GM12878 (cell line): ENCODE data around the gene FBXO21. TPM values are rescaled to one million over a fixed set of nuclear protein-coding genes. Genes with fewer than 3 reads are reported as not detected.

Source experiments
- ATF3 ChIP-seq: IDR thresholded peaks from 2 replicates; pipeline ENCODE4 v1.6.1; 2011; ENCODE audit warnings: low read depth, mild to moderate bottlenecking, low read length, moderate library complexity, borderline replicate concordance; ENCODE audit errors: extremely low read depth
- BCL11A ChIP-seq: IDR thresholded peaks from 2 replicates; pipeline ENCODE4 v1.6.1; 2011; ENCODE audit warnings: low read depth, low read length
- CHD1 ChIP-seq: IDR thresholded peaks from 2 replicates; pipeline ENCODE4 v1.6.1; 2012; ENCODE audit warnings: low read depth, low read length, improper control_type of control experiment
- CREM ChIP-seq: IDR thresholded peaks from 2 replicates; pipeline ENCODE4 v1.6.1; 2014; ENCODE audit warnings: antibody characterized with exemption, low read depth
- CTCF ChIP-seq, 3 experiments: IDR thresholded peaks in 2 of 3; conservative IDR thresholded peaks in 1 of 3; 2 replicates each; pipeline ENCODE4 v1.5.1; 2011; ENCODE audit warnings: low read depth in 3 of 3, low read length in 3 of 3, mild to moderate bottlenecking in 3 of 3, control low read depth in 2 of 3, moderate library complexity in 2 of 3, inconsistent platforms in 1 of 3, mixed read lengths in 1 of 3; ENCODE audit not compliant: control insufficient read depth in 2 of 3, insufficient read depth in 1 of 3; ENCODE audit errors: extremely low read depth in 1 of 3
- FOXM1 ChIP-seq: IDR thresholded peaks from 2 replicates; pipeline ENCODE4 v1.6.1; 2012; ENCODE audit warnings: low read depth, mild to moderate bottlenecking, inconsistent platforms, low read length, moderate library complexity
- GATAD2B ChIP-seq: fragments of 450-650 bp; conservative IDR thresholded peaks from 2 replicates; pipeline ENCODE4 v1.6.1; 2017; ENCODE audit warnings: low read depth, mild to moderate bottlenecking, moderate library complexity
- IRF4 ChIP-seq: IDR thresholded peaks from 2 replicates; pipeline ENCODE4 v1.6.1; 2011; ENCODE audit warnings: low read depth, low read length
- JUNB ChIP-seq: IDR thresholded peaks from 2 replicates; pipeline ENCODE4 v1.6.1; 2016; ENCODE audit warnings: antibody characterized with exemption, mild to moderate bottlenecking
- JUND ChIP-seq: IDR thresholded peaks from 2 replicates; pipeline ENCODE4 v1.6.1; 2012; ENCODE audit warnings: low read depth, mild to moderate bottlenecking, low read length, improper control_type of control experiment, moderate library complexity
- NFIC ChIP-seq: IDR thresholded peaks from 2 replicates; pipeline ENCODE4 v1.6.1; 2012; ENCODE audit warnings: low read depth, mild to moderate bottlenecking, inconsistent platforms, low read length, moderate library complexity
- NFXL1 ChIP-seq: fragments of 450-650 bp; IDR thresholded peaks from 2 replicates; pipeline ENCODE4 v1.6.1; 2017; ENCODE audit warnings: antibody characterized with exemption, mild to moderate bottlenecking, borderline replicate concordance
- NR2C2 ChIP-seq: IDR thresholded peaks from 2 replicates; pipeline ENCODE4 v1.6.1; 2011; ENCODE audit warnings: borderline replicate concordance, low read depth; ENCODE audit not compliant: control insufficient read depth, insufficient read length
- PAX5 ChIP-seq: IDR thresholded peaks from 2 replicates; pipeline ENCODE4 v1.6.1; 2011; ENCODE audit warnings: low read depth, low read length, borderline replicate concordance
- POLR2AphosphoS2 ChIP-seq: IDR thresholded peaks from 2 replicates; pipeline ENCODE4 v1.6.1; 2011; ENCODE audit warnings: low read depth, mild to moderate bottlenecking, low read length, improper control_type of control experiment, moderate library complexity
- POU2F2 ChIP-seq: IDR thresholded peaks from 3 replicates; pipeline ENCODE4 v1.6.1; 2011; ENCODE audit warnings: low read depth, mild to moderate bottlenecking, low read length, borderline replicate concordance
- RAD21 ChIP-seq: IDR thresholded peaks from 2 replicates; pipeline ENCODE4 v1.6.1; 2011; ENCODE audit warnings: mild to moderate bottlenecking, low read depth, low read length, moderate library complexity; ENCODE audit not compliant: insufficient read depth
- RCOR1 ChIP-seq: conservative IDR thresholded peaks from 2 replicates; pipeline ENCODE4 v1.6.1; 2012; ENCODE audit warnings: low read depth, low read length, improper control_type of control experiment
- REST ChIP-seq: IDR thresholded peaks from 2 replicates; pipeline ENCODE4 v1.6.1; 2012; ENCODE audit warnings: mild to moderate bottlenecking, low read depth, low read length
- SUZ12 ChIP-seq: fragments of 200-600 bp; sonication (generic); IDR thresholded peaks from one replicate; pipeline ENCODE4 v1.6.1; 2018; ENCODE audit warnings: antibody characterized with exemption, mild to moderate bottlenecking; ENCODE audit not compliant: unreplicated experiment
- TCF12 ChIP-seq: IDR thresholded peaks from 2 replicates; pipeline ENCODE4 v1.6.1; 2011; ENCODE audit warnings: low read depth, mild to moderate bottlenecking, low read length
- ZBED1 ChIP-seq: IDR thresholded peaks from 2 replicates; pipeline ENCODE4 v1.6.1; 2016; ENCODE audit warnings: borderline replicate concordance
- ZNF384 ChIP-seq: IDR thresholded peaks from 2 replicates; pipeline ENCODE4 v1.6.1; 2012; ENCODE audit warnings: low read depth, mild to moderate bottlenecking, low read length, improper control_type of control experiment, borderline replicate concordance
- polyA plus RNA-seq, 11 experiments: library from polyadenylated mRNA; depleted of rRNA in 4 of 11; unstranded in 6 of 11; stranded (reverse) in 5 of 11; fragments of >200 nt; fragmentation: Nextera tagmentation in 4 of 11; fragmentation: Illumina TruSeq in 1 of 11; extraction: Ambion mirVana in 4 of 11; extraction: Trizol in 1 of 11; gene quantifications; 1 replicate in 1 of 11; 2 replicates in 10 of 11; pipeline versions ENCODE4 v1.2.1 to v1.2.3, GENCODE V29; 2011 to 2016; ENCODE audit warnings: inconsistent platforms in 2 of 11, missing spikeins in 2 of 11, low read depth in 1 of 11
- total RNA-seq, 4 experiments: library from RNA; depleted of rRNA in 3 of 4; stranded (reverse); fragments of >200 nt in 3 of 4; fragmentation: Illumina TruSeq in 1 of 4; extraction: Trizol in 1 of 4; gene quantifications; 2 replicates each; pipeline versions ENCODE4 v1.2.1 to v1.2.3, GENCODE V29; 2013 to 2021

Gene FBXO21
- total and polyA plus RNA-seq, 10 of the 15 experiments (the other 5 are each of a cell fraction or from before 2014, with no cell fraction given): 5.5 to 32.6 (median 18.9) TPM

GRCh38 chr12:117190210-117190781 lies at the start of gene FBXO21 (continued):
- peak; percentile 48 for TF ChIP-seq CREM
- TF ChIP-seq JUNB: no peak
- TF ChIP-seq CHD1: no peak
- TF ChIP-seq FOXM1: no peak
- TF ChIP-seq GATAD2B: peak; percentile 45; the same call in 1 of the 2 replicates
- no peak for TF ChIP-seq ATF3
- no peak for TF ChIP-seq BCL11A
- TF ChIP-seq JUND: no peak
- peak; percentile 61; the same call in 1 of the 3 replicates for TF ChIP-seq POU2F2
- TF ChIP-seq REST: no peak
- no peak for TF ChIP-seq NR2C2
- 0 out of 2 replicates have a peak, but pooled peaks have one; percentile 39 for TF ChIP-seq POLR2AphosphoS2
- no peak for TF ChIP-seq RAD21
- TF ChIP-seq ZBED1: no peak
- TF ChIP-seq RCOR1: no peak
- TF ChIP-seq CTCF (IDR thresholded peaks at IDR 0.05 in 2 of 3, conservative IDR thresholded peaks at IDR 0.05 in 1 of 3; ENCODE audit: control insufficient read depth in 2 of 3, extremely low read depth in 1 of 3, insufficient read depth in 1 of 3, low read depth in 3 of 3, low read length in 3 of 3): no peak
- peak; percentile 45; the same call in 1 of the 2 replicates for TF ChIP-seq TCF12
- TF ChIP-seq IRF4: no peak
- no peak for TF ChIP-seq NFXL1
- no peak for TF ChIP-seq PAX5
- TF ChIP-seq SUZ12: no peak
- no peak for TF ChIP-seq ZNF384
- no peak for TF ChIP-seq NFIC
